H1 (cell line): ENCODE results near the gene EXOC1L.

ENCODE experiments used
- CHD2 ChIP-seq: IDR thresholded peaks from 2 replicates; pipeline ENCODE4 v1.6.1; 2012; ENCODE audit warnings: low read length, improper control_type of control experiment
- EZH2 ChIP-seq: fragments of 200-600 bp; sonication (generic); IDR thresholded peaks from 2 replicates; pipeline ENCODE4 v1.7.1; 2012; ENCODE audit warnings: low read depth, mild to moderate bottlenecking, moderate library complexity, low read length, inconsistent platforms; ENCODE audit not compliant: severe bottlenecking
- MAX ChIP-seq: IDR thresholded peaks from 2 replicates; pipeline ENCODE4 v1.6.1; 2012; ENCODE audit warnings: inconsistent platforms
- SP1 ChIP-seq: IDR thresholded peaks from 2 replicates; pipeline ENCODE4 v1.6.1; 2011; ENCODE audit warnings: low read depth, low read length
- SP2 ChIP-seq: IDR thresholded peaks from 2 replicates; pipeline ENCODE4 v1.6.1; 2012; ENCODE audit warnings: mild to moderate bottlenecking, low read length, inconsistent platforms
- ZNF274 ChIP-seq: IDR thresholded peaks from 2 replicates; pipeline ENCODE4 v1.7.0; 2012; ENCODE audit warnings: low read length, borderline replicate concordance; ENCODE audit errors: extremely low read depth
- TF ChIP-seq, protein P1 (sequence below), 3 experiments: IDR thresholded peaks; 1 replicate in 2 of 3; 2 replicates in 1 of 3; pipeline versions ENCODE4 v1.5.1 to v1.6.1; 2011; ENCODE audit warnings: low read length in 3 of 3, mild to moderate bottlenecking in 3 of 3, inconsistent platforms in 2 of 3, low read depth in 1 of 3, moderate library complexity in 1 of 3; ENCODE audit not compliant: insufficient read depth in 1 of 3; ENCODE audit errors: control extremely low read depth in 1 of 3

- no peak for TF ChIP-seq EZH2
- TF ChIP-seq, protein P1, sequence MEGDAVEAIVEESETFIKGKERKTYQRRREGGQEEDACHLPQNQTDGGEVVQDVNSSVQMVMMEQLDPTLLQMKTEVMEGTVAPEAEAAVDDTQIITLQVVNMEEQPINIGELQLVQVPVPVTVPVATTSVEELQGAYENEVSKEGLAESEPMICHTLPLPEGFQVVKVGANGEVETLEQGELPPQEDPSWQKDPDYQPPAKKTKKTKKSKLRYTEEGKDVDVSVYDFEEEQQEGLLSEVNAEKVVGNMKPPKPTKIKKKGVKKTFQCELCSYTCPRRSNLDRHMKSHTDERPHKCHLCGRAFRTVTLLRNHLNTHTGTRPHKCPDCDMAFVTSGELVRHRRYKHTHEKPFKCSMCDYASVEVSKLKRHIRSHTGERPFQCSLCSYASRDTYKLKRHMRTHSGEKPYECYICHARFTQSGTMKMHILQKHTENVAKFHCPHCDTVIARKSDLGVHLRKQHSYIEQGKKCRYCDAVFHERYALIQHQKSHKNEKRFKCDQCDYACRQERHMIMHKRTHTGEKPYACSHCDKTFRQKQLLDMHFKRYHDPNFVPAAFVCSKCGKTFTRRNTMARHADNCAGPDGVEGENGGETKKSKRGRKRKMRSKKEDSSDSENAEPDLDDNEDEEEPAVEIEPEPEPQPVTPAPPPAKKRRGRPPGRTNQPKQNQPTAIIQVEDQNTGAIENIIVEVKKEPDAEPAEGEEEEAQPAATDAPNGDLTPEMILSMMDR (IDR thresholded peaks at IDR 0.05; ENCODE audit: control extremely low read depth in 1 of 3, insufficient read depth in 1 of 3, low read depth in 1 of 3, low read length in 3 of 3) = no peak
- TF ChIP-seq MAX = no peak
- TF ChIP-seq SP1 = no peak
- TF ChIP-seq CHD2 = no peak
- no peak for TF ChIP-seq SP2
- no peak for TF ChIP-seq ZNF274
Measured at GRCh38 chr4:55822329-55822728, 2.7 kb downstream of the EXOC1L start.
